HG03095 (cell line): ENCODE data around the gene IL36A.

Source experiments
- ATAC-seq: cut with Tn5 transposase; IDR thresholded peaks from one replicate; pipeline ENCODE4 v1.9.1; 2021; ENCODE audit warnings: moderate library complexity; ENCODE audit not compliant: unreplicated experiment

Gene IL36A

DNA sequence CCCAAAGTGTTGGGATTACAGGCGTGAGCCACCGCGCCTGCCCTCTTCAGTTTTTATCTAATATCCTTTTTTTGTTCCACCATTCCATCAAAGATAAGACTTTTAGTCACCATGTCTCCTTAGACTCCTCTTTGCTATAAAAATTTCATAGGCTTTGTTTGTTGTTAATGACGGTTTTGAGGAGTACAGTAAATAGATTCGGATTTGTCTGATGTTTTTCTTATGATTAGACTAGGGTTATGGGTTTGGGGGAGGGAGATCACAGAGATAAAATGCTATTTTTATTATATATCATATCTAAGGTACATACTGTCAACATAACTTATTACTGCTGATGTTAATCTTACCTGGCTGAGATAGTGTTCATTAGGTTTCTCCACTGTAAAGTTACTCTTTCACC lies 41.2 kb downstream of the IL36A start:
- no peak for ATAC-seq

- ATAC-seq, result no peak
Measured at GRCh38 chr2:113050921-113051895, 45.9 kb downstream of the IL36A start.

GRCh38 chr2:113052396-113052917 lies 47.2 kb downstream of the IL36A start, which contains the start of gene IL36B:
TSS of gene IL36B (minus strand) at chr2:113052867.
- ATAC-seq, result no peak

DNA sequence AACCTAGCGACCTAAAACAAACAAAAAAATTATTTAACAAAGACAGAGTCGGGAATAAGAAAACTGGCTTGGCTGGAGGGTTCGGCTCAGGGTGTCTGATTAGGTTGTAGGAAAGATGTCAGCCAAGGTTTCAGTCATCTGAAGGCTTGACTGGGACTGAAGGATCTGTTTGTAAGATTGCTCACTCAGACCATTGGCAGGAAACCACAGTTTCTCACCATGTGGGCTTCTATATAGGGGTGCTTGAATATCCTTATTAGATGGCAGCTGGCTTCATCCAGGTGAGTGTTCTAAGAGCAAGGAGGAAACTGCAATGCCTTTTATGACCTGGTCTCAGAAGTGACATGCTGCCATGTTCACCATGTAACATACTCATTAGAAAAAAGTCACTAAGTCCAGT lies 48.4 kb downstream of the IL36A start:
- ATAC-seq, result no peak

GRCh38 chr2:113054066-113054465 lies 48.8 kb downstream of the IL36A start:
- ATAC-seq, result no peak

DNA sequence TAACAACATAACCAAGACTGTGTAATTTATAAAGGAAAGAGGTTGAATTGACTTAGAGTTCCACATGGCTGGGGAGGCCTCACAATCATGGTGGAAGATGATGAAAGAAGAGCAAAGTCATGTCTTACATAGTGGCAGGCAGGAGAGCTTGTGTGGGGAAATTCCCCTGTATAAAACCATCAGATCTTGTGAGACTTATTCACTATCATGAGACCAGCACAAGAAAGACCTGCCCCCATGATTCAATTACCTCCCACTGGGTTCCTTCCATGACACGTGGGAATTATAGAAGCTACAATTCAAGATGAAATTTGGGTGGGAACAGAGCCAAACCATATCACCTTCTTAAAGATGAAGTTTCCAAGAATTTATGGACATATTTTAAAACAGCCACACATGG lies 51.3 kb downstream of the IL36A start:
- no peak for ATAC-seq

DNA sequence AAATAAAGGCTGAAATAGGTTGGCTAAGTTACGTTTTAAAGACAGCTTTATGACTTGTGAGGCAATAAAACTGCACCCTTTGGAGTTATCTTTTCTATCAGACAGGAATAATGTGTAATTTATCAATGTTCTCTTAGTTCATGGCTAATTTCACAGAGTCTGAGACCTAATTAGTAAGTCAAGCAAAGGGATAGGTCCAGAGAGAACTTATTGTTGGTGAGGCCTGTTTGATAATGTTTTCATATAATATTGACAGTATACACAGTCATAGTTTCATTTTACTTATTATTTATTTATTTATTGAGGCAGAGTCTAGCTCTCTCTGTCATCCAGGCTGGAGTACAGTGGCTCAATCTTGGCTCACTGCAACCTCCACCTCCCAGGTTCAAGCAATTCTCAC lies 51.9 kb downstream of the IL36A start:
- ATAC-seq, result no peak
